ENCODE results near the gene KCNAB1.

KCNAB1 gene

DNA sequence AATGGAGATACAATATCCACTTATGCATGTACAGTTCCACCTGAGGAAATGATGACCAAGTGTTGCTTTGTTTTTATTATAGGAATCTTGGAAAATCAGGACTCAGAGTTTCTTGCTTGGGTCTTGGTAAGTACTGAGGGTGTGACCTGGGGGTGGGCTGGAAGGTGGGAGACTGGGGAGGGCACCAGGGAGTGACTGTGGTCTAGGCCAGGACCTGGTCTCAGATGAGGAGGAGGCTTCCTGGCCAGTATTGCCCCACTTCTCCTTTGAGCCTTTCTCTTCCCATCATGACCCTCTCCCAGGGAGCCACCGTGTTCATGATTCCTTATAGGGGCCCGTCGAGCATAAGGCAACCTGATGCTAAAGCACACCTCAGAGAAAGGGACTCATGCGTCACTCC, 301.2 kb downstream of the KCNAB1 start:
- Histone ChIP-seq H3K27me3 (replicated peaks; ENCODE audit: control insufficient read depth, insufficient read depth, low read length, poor library complexity, severe bottlenecking) (no peaks in the 10 kb centered on the region), H3K9me3 (ENCODE audit: control insufficient read depth, low read length) (no peaks in the 10 kb centered on the region), H3K4me1 (ENCODE audit: control insufficient read depth, insufficient read depth, low read length, poor library complexity, severe bottlenecking) (no peaks in the 10 kb centered on the region), H3K36me3 (ENCODE audit: control insufficient read depth, insufficient read depth, low read length) (no peaks in the 10 kb centered on the region), H3K27ac (ENCODE audit: insufficient read depth, low read length, poor library complexity, severe bottlenecking) (no peak overlapping the region), H3K4me3 (ENCODE audit: insufficient read depth, low read depth, low read length, poor library complexity, severe bottlenecking) (no peak overlapping the region)
- DNase-seq = no peak

DNA sequence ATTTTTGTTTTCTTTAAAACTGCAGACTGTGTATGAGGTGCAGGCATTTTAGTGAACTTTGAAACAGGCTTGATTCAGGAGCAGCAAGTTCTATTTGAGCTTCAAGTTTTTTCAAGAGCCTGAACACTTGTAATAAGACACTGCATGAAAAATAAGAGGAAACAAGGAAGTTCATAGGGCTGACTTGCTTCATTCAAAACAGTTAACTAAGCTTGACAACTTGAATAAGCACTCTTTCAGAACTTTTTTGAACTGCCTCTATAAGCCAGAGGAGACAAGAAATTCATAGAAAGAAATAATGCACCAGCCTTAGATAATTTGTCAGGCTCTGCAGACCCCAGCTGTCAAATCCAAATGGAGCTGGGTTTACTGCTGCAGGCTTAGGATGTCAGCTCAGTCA, 304.4 kb downstream of the KCNAB1 start:
- Histone ChIP-seq H3K27ac (ENCODE audit: insufficient read depth, low read length, poor library complexity, severe bottlenecking) (no peak overlapping the region), H3K27me3 (replicated peaks; ENCODE audit: control insufficient read depth, insufficient read depth, low read length, poor library complexity, severe bottlenecking) (no peaks in the 10 kb centered on the region), H3K4me3 (ENCODE audit: insufficient read depth, low read depth, low read length, poor library complexity, severe bottlenecking) (no peak overlapping the region), H3K36me3 (ENCODE audit: control insufficient read depth, insufficient read depth, low read length) (no peaks in the 10 kb centered on the region), H3K9me3 (ENCODE audit: control insufficient read depth, low read length) (no peaks in the 10 kb centered on the region), H3K4me1 (ENCODE audit: control insufficient read depth, insufficient read depth, low read length, poor library complexity, severe bottlenecking) (no peaks in the 10 kb centered on the region)
- DNase-seq = no peak

DNA sequence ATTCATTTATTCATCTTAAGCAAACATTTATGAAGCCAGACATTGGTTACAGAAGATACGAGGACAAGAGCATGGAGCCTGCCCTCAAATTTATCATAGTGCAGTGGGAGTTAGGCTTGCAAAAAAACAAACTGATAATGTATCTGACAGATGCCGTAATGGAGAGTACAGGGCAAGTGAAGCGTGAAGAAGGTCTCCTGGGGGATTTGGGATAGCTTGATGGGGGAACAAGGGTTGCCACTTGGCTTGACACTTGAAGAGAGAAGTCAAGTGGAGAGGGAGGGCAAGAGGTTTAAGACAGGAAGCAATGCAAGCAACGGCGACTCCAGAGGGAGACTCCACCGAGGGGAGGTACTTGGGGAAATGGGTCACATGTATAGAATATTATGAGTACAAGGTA, 305.3 kb downstream of the KCNAB1 start:
- H3K36me3 ChIP-seq (ENCODE audit: control insufficient read depth, insufficient read depth, low read length) = no peaks in the 10 kb centered on the region
- H3K27me3 ChIP-seq (replicated peaks; ENCODE audit: control insufficient read depth, insufficient read depth, low read length, poor library complexity, severe bottlenecking) = no peaks in the 10 kb centered on the region
- no peak overlapping the region for H3K27ac ChIP-seq (ENCODE audit: insufficient read depth, low read length, poor library complexity, severe bottlenecking)
- H3K9me3 ChIP-seq (ENCODE audit: control insufficient read depth, low read length) = no peaks in the 10 kb centered on the region
- no peak overlapping the region for H3K4me3 ChIP-seq (ENCODE audit: insufficient read depth, low read depth, low read length, poor library complexity, severe bottlenecking)
- DNase-seq = no peak
- H3K4me1 ChIP-seq (ENCODE audit: control insufficient read depth, insufficient read depth, low read length, poor library complexity, severe bottlenecking) = no peaks in the 10 kb centered on the region

DNA sequence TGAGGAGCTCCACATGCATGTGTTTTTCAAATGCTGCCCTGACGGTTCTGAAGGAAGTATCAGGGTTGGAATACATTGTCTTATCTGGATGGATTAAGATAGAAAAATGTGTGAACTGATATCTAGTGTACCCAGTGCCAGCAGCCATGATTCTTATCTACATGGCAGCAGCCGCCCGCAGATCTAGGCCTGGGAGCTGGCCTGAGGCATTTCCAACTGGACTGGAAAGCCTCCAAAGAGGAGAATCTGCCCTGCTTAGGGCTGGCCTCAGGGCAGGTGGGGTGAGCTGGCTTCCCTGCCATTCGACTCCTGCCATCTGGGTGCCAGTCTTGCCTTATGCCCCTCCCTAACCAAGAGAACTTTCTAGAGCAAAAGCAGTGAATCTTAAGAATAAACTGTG, 308.7 kb downstream of the KCNAB1 start:
- Histone ChIP-seq H3K27me3 (replicated peaks; ENCODE audit: control insufficient read depth, insufficient read depth, low read length, poor library complexity, severe bottlenecking) (no peaks in the 10 kb centered on the region), H3K36me3 (ENCODE audit: control insufficient read depth, insufficient read depth, low read length) (no peaks in the 10 kb centered on the region), H3K27ac (ENCODE audit: insufficient read depth, low read length, poor library complexity, severe bottlenecking) (no peak overlapping the region), H3K4me3 (ENCODE audit: insufficient read depth, low read depth, low read length, poor library complexity, severe bottlenecking) (no peak overlapping the region), H3K9me3 (ENCODE audit: control insufficient read depth, low read length) (no peaks in the 10 kb centered on the region), H3K4me1 (ENCODE audit: control insufficient read depth, insufficient read depth, low read length, poor library complexity, severe bottlenecking) (no peaks in the 10 kb centered on the region)
- DNase-seq = no peak

DNA sequence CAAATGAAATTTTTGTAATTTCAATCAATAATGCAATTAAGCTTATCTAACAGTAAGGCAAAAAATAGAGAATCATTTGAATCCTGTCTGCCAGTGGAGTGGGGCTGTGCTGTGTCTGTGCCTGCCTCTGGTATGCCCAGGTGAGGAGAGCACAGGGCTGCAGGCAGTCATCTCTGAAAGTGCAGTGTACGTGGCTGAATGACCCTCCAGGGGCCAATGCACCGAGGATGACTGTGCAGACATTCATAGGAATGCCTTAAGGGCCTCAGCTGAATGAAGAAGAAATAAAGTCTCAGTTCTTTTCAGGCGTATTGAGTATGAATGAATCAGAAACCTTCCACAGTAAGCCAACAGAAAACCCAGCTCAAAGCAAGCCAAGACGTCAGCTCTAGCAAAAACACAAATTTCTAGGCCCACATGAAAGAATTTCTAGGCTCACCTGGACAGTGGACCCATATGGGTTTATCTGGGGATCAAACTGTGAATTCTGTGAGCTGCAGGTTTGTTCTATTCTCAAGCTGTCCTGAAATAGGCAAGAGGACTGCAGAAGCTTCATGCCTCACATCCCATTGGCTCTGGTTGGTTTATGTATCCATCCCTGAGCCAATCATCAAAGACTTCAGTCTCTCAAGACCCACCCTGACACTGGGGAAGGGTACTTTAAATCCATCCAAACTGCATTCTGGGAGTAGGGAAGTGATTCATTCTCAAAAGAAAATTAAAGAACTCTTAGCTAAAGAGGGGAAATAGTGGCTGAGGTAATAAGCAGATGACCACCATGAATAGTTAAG, 311.2 kb downstream of the KCNAB1 start:
- Histone ChIP-seq H3K27ac (ENCODE audit: insufficient read depth, low read length, poor library complexity, severe bottlenecking) (no peak overlapping the region), H3K27me3 (replicated peaks; ENCODE audit: control insufficient read depth, insufficient read depth, low read length, poor library complexity, severe bottlenecking) (no peaks in the 10 kb centered on the region), H3K4me1 (ENCODE audit: control insufficient read depth, insufficient read depth, low read length, poor library complexity, severe bottlenecking) (no peaks in the 10 kb centered on the region), H3K9me3 (ENCODE audit: control insufficient read depth, low read length) (no peaks in the 10 kb centered on the region), H3K4me3 (ENCODE audit: insufficient read depth, low read depth, low read length, poor library complexity, severe bottlenecking) (no peak overlapping the region), H3K36me3 (ENCODE audit: control insufficient read depth, insufficient read depth, low read length) (no peaks in the 10 kb centered on the region)
- no peak for DNase-seq

DNA sequence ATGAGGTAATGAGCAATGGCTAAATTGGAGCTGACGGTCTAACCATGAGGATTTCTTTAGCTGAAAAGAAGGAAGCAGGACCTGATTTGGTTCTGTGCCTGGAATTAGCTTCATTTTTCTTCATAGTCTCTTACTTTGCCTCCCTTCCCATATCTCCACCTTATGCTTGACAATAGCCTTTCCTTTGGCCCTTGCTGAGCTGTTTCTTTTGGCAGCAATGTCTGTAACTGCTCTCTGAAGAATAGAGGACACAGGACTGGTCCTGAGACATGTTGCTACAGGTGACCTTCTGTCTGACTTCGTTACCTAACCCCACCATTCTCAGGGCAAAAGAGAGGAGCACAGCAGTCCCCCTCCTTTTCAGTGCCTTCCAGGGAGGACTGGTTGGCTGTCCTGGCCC, 312.2 kb downstream of the KCNAB1 start:
- Histone ChIP-seq H3K9me3 (ENCODE audit: control insufficient read depth, low read length) (no peaks in the 10 kb centered on the region), H3K27me3 (replicated peaks; ENCODE audit: control insufficient read depth, insufficient read depth, low read length, poor library complexity, severe bottlenecking) (no peaks in the 10 kb centered on the region), H3K36me3 (ENCODE audit: control insufficient read depth, insufficient read depth, low read length) (no peaks in the 10 kb centered on the region), H3K4me3 (ENCODE audit: insufficient read depth, low read depth, low read length, poor library complexity, severe bottlenecking) (no peak overlapping the region), H3K4me1 (ENCODE audit: control insufficient read depth, insufficient read depth, low read length, poor library complexity, severe bottlenecking) (no peaks in the 10 kb centered on the region), H3K27ac (ENCODE audit: insufficient read depth, low read length, poor library complexity, severe bottlenecking) (no peak overlapping the region)
- no peak for DNase-seq

DNA sequence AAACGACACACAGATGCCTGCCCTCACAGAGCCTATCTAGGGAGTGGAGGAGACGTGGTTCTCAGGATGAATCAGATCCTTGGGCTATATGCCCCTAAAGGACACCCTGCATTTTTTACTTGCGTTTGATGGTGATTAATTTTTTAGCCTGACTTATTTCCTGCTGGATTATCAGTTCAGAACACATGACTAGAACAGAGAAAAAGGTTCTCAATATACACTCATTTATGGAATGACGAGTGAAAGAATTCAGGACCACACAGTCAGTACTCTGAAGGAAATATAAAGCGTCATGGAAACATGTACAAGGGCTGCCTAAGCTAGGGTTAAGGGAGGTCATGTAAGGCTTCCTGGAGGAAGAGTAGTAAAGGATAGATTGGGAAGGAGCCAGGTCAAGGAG, 312.8 kb downstream of the KCNAB1 start:
- H3K4me1 ChIP-seq (ENCODE audit: control insufficient read depth, insufficient read depth, low read length, poor library complexity, severe bottlenecking) = no peaks in the 10 kb centered on the region
- no peak overlapping the region for H3K4me3 ChIP-seq (ENCODE audit: insufficient read depth, low read depth, low read length, poor library complexity, severe bottlenecking)
- H3K27me3 ChIP-seq (replicated peaks; ENCODE audit: control insufficient read depth, insufficient read depth, low read length, poor library complexity, severe bottlenecking) = no peaks in the 10 kb centered on the region
- H3K36me3 ChIP-seq (ENCODE audit: control insufficient read depth, insufficient read depth, low read length) = no peaks in the 10 kb centered on the region
- no peak overlapping the region for H3K27ac ChIP-seq (ENCODE audit: insufficient read depth, low read length, poor library complexity, severe bottlenecking)
- no peaks in the 10 kb centered on the region for H3K9me3 ChIP-seq (ENCODE audit: control insufficient read depth, low read length)
- DNase-seq = no peak

DNA sequence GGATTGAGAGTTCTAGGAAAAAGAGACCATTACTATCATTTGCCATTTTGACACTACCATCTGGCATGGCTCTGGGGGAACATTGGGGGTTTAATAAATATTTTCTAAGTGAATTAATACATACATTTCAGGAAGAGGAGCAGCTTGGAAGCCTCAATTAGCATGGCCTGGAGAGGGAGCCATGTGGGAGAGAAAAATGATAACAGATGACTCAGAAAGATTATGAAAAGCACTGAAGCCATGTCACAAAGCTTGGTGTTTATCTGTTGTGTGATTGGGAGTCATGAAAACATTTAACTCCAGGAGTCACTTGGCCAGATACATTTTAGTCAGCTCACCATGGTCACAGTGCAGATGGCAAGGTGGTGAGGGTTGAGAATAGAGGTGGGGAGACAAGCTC, 313.5 kb downstream of the KCNAB1 start:
- Histone ChIP-seq H3K4me3 (ENCODE audit: insufficient read depth, low read depth, low read length, poor library complexity, severe bottlenecking) (no peak overlapping the region), H3K36me3 (ENCODE audit: control insufficient read depth, insufficient read depth, low read length) (no peaks in the 10 kb centered on the region), H3K27me3 (replicated peaks; ENCODE audit: control insufficient read depth, insufficient read depth, low read length, poor library complexity, severe bottlenecking) (no peaks in the 10 kb centered on the region), H3K27ac (ENCODE audit: insufficient read depth, low read length, poor library complexity, severe bottlenecking) (no peak overlapping the region), H3K4me1 (ENCODE audit: control insufficient read depth, insufficient read depth, low read length, poor library complexity, severe bottlenecking) (no peaks in the 10 kb centered on the region), H3K9me3 (ENCODE audit: control insufficient read depth, low read length) (no peaks in the 10 kb centered on the region)
- DNase-seq = no peak

DNA sequence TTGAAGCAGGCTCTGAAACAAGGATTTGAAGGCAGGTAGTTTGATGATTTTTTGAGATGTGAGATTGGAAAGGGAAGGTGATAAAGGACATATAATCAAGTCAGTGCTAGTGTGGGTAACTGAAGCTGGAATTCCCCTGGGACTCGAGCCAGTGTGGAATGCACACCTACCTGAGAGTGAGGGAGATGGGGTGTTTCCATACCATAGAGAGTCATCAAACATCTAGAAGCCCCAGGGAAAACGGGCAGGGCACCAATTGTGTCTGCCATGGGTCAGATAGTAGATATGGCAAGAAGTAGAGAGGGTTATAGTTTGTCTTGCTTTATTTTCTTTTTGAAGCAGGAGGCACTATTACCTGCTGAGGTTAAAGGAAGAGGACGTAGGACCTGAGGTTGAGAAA, 314.5 kb downstream of the KCNAB1 start:
- no peaks in the 10 kb centered on the region for H3K36me3 ChIP-seq (ENCODE audit: control insufficient read depth, insufficient read depth, low read length)
- DNase-seq = no peak
- H3K27me3 ChIP-seq (replicated peaks; ENCODE audit: control insufficient read depth, insufficient read depth, low read length, poor library complexity, severe bottlenecking) = no peaks in the 10 kb centered on the region
- no peak overlapping the region for H3K27ac ChIP-seq (ENCODE audit: insufficient read depth, low read length, poor library complexity, severe bottlenecking)
- H3K9me3 ChIP-seq (ENCODE audit: control insufficient read depth, low read length) = no peaks in the 10 kb centered on the region
- no peaks in the 10 kb centered on the region for H3K4me1 ChIP-seq (ENCODE audit: control insufficient read depth, insufficient read depth, low read length, poor library complexity, severe bottlenecking)
- H3K4me3 ChIP-seq (ENCODE audit: insufficient read depth, low read depth, low read length, poor library complexity, severe bottlenecking) = no peak overlapping the region

DNA sequence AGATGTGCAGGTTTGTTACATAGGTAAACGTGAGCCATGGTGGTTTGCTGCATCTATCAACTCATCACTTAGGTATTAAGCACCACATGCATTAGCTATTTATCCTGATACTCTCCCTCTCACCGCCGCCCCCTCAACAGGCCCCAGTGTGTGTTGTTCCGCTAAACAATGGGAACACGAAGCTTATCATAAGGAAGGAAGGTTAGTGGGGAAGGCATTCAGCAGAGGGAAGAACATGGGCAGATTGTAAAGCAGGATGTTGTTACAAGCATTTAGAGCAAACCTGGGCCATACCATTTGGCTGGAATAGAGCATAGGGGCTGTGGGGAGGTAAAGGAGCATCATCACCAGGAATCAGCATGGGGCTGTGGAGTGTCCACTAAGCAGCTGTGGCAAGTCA, 322.7 kb downstream of the KCNAB1 start:
- Histone ChIP-seq H3K4me3 (ENCODE audit: insufficient read depth, low read depth, low read length, poor library complexity, severe bottlenecking) (no peak overlapping the region), H3K4me1 (ENCODE audit: control insufficient read depth, insufficient read depth, low read length, poor library complexity, severe bottlenecking) (no peaks in the 10 kb centered on the region), H3K36me3 (ENCODE audit: control insufficient read depth, insufficient read depth, low read length) (no peaks in the 10 kb centered on the region), H3K27ac (ENCODE audit: insufficient read depth, low read length, poor library complexity, severe bottlenecking) (no peak overlapping the region), H3K9me3 (ENCODE audit: control insufficient read depth, low read length) (no peaks in the 10 kb centered on the region), H3K27me3 (replicated peaks; ENCODE audit: control insufficient read depth, insufficient read depth, low read length, poor library complexity, severe bottlenecking) (no peaks in the 10 kb centered on the region)
- DNase-seq = no peak
